Measurements from ENCODE around the gene HYAL2. TPM values are rescaled to one million over a fixed set of nuclear protein-coding genes. Genes with fewer than 3 reads are reported as not detected.

Gene HYAL2
- total and polyA plus RNA-seq, 7 donors: 8.6 to 62.6 (median 42.4) TPM

DNA sequence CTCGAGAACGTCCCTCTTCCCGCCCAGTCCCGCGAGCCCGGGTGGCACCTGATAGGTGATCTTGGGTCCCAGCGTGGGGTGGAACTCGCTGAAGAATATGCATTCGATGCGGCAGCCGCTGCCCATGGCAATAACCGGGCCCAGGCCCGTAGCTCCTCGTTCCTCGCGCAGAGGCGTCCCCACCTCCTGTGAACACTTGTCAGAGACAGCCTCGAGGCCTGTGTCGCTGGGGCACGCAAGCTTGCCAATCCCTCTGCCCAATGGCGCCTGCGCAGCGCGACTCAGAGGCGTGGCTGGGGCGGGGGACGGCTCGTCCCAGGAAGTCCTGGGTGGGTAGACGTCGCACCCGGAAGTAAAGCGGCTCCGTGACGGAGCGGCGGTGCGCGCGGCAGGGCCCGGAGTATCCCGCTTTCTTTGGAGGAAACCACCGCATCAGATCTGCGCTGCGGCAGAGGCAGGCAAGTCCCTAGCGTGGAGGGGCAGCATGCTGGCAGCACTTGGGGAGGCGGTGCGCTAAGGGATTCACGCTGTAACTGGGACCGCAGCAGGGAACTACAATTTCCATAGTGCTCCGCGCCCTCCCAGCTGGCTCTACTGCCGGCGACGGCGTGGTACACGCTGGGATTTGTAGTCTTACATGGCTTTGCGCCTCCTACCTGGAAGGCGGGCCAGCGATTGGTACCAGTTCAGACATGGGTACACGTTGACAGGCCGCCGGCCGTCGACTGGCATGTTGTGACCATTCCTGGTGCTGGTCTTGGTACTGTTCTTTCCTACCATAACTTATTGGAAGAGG, 28.2 kb upstream of the HYAL2 start, which contains the start of the genes CYB561D2 and NPRL2:
TSS of gene CYB561D2 (plus strand) at position 336 of the 796 bp plus-strand sequence. CDS start 572 bp downstream, outside the sequence.
TSS of gene NPRL2 (minus strand) at position 249 of the 796 bp plus-strand sequence. CDS start at position 126, 123 bp downstream.
- TF ChIP-seq POLR2AphosphoS5 (IDR thresholded peaks at IDR 0.05) (peak; percentile 83 to 91 (median 90)), EP300 (IDR thresholded peaks at IDR 0.05) (no peak), POLR2A (IDR thresholded peaks at IDR 0.05) (peak; percentile 10 to 78)
- TF ChIP-seq, protein P1, sequence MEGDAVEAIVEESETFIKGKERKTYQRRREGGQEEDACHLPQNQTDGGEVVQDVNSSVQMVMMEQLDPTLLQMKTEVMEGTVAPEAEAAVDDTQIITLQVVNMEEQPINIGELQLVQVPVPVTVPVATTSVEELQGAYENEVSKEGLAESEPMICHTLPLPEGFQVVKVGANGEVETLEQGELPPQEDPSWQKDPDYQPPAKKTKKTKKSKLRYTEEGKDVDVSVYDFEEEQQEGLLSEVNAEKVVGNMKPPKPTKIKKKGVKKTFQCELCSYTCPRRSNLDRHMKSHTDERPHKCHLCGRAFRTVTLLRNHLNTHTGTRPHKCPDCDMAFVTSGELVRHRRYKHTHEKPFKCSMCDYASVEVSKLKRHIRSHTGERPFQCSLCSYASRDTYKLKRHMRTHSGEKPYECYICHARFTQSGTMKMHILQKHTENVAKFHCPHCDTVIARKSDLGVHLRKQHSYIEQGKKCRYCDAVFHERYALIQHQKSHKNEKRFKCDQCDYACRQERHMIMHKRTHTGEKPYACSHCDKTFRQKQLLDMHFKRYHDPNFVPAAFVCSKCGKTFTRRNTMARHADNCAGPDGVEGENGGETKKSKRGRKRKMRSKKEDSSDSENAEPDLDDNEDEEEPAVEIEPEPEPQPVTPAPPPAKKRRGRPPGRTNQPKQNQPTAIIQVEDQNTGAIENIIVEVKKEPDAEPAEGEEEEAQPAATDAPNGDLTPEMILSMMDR (IDR thresholded peaks at IDR 0.05): no peak
- H3K36me3 ChIP-seq: peaks cover 14 to 46% (median 32%) of the 10 kb centered on the region in 4 donors
- DNase-seq: peak; percentile 98

DNA sequence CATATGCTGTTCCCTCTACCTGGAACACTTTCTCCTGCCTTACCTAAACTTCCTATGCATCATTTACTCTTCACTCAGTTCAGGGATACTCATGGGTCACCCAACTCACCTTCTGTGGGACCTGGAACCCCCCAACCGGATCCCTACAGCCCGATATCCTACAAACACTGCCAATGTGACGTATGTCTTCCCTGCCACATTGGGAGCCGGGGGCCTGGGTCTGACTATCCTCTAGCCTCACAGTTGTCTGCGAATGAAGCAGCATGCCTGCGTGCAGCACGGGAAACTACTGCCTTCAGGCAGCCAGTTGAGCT, 27.6 kb upstream of the HYAL2 start:
- DNase-seq: no peak
- WGBS, 2 donors: 15 to 18% methylated on average over 7 of the region's 7 CpGs

More for the DNA sequence above, 28.2 kb upstream of the HYAL2 start, which contains the start of the genes CYB561D2 and NPRL2:
- no peaks in the 10 kb centered on the region for H3K9me3 ChIP-seq
- 1% methylated on average over 64 of the region's 64 CpGs for WGBS, 2 donors
- H3K4me3 ChIP-seq: peak within 1 kb of the TSS; percentile 57 to 91 (median 82)
- peaks cover 0 to 39% (median 30%) of the 10 kb centered on the region in 4 donors for H3K4me1 ChIP-seq
- no peaks in the 10 kb centered on the region for H3K27me3 ChIP-seq
- H3K27ac ChIP-seq: peak within 1 kb of the TSS; percentile 86 to 96 (median 92)
- intact Hi-C loops (cut with DNase I): loop anchor here (10.0 kb wide), 1 partner anchor 1044 kb away; the partner anchor contains the start of gene RBM15B

DNA sequence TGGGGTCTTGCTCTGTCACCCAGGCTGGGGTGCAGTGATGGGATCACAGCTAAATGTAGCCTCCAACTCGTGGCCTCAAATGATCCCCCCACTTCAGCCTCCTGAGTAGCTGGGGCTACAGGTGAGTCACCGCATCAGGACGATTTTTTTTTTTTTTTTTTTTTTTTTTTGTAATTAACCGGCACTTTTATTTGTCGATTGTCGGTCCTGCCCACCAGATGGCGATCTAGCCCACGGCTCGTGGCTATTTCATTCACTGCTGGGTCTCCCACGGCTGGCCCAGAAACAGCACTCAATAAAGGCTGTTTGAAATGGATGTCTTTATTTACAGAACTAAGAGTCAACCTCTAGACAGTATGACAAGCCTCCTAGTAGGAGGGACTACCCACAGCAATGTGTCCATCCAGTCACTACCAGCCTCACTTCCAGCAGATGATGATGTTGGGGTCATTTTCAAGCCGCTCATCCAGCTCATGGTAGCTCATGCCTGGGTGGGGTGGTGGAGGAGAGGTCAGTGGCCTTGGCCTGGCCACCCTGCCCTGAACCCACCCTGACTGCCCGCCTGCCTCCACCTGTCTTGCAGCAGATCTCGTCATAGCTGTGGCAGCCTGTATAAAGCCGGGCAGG, 24.8 kb upstream of the HYAL2 start:
- intact Hi-C loops (cut with DNase I): loop anchor here (1.0 to 5.0 kb wide), 2 partner anchors 195 to 265 kb away; partner anchors contain the start of gene CISH
- H3K36me3 ChIP-seq: peaks cover 0 to 14% (median 9%) of the 10 kb centered on the region in 4 donors
- 26 to 27% methylated on average over 14 of the region's 14 CpGs for WGBS, 2 donors
- no peak overlapping the region for H3K4me3 ChIP-seq
- H3K9me3 ChIP-seq: no peaks in the 10 kb centered on the region
- H3K4me1 ChIP-seq: peaks cover 0 to 40% (median 36%) of the 10 kb centered on the region in 4 donors
- H3K27me3 ChIP-seq: no peaks in the 10 kb centered on the region
- TF ChIP-seq POLR2AphosphoS5 (IDR thresholded peaks at IDR 0.05): no peak
- TF ChIP-seq, protein P1 (IDR thresholded peaks at IDR 0.05): peak in 2 of 4 experiments; percentile 40 to 56
- DNase-seq: peak; percentile 83
- H3K27ac ChIP-seq: peak overlapping the region in 2 of 4 donors; percentile 39 to 54

More for the DNA sequence above, 27.6 kb upstream of the HYAL2 start:
- Histone ChIP-seq H3K36me3 (peaks cover 14 to 40% (median 29%) of the 10 kb centered on the region in 4 donors), H3K9me3 (no peaks in the 10 kb centered on the region), H3K27ac (peak overlapping the region; percentile 86 to 96 (median 92)), H3K27me3 (no peaks in the 10 kb centered on the region), H3K4me3 (peak overlapping the region; percentile 57 to 91 (median 82)), H3K4me1 (peaks cover 0 to 39% (median 32%) of the 10 kb centered on the region in 4 donors)
- TF ChIP-seq POLR2AphosphoS5 (IDR thresholded peaks at IDR 0.05) (no peak), POLR2A (IDR thresholded peaks at IDR 0.05) (no peak), EP300 (IDR thresholded peaks at IDR 0.05) (no peak)
- TF ChIP-seq, protein P1 (IDR thresholded peaks at IDR 0.05): no peak
- intact Hi-C loops (cut with DNase I): loop anchor here (10.0 kb wide), 1 partner anchor 1045 kb away; the partner anchor contains the start of gene RBM15B

DNA sequence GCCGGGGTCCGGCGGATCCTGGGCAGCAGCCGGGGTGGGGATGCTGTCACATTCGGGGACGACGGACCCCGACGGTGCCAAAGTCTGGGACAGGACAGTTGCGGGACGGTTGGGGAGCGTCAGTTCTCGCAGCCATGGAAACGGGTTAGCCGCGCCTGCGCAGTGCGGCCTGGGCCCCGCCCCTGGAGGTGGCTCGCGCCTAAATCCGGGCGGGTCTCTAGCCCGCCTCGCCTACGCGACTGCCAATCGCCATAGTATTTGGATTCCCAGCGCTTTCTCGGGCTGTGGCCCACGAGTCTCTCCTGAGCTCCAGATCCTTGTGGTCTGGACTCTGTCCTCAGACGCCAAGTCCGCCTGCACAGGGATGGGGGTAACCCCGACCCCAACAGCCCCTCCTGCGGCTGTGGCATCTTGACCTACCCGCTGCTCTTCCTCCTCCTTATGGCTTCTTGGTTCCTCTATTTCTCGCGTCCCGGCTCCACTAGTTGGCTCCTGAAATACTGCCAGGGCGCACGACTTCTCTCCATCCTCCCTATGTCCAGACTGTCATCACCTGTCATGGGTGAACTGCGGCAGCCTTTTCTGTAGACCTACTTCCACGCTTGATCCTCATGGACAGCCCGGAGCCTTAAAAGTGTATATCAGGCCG, 23.2 kb upstream of the HYAL2 start, which contains the start of gene ZMYND10:
TSS of gene ZMYND10 (minus strand) at position 147 of the 649 bp plus-strand sequence. CDS start 153 bp downstream, outside the sequence.
- WGBS, 2 donors: 7 to 11% methylated on average over 45 of the region's 45 CpGs
- peak within 1 kb of the TSS in 1 of 4 donors; percentile 12 for H3K27ac ChIP-seq
- no peaks in the 10 kb centered on the region for H3K27me3 ChIP-seq
- H3K4me3 ChIP-seq: peak within 1 kb of the TSS in 3 of 4 donors; percentile 28 to 43 (median 41)
- peak; percentile 82 for DNase-seq
- no peak for TF ChIP-seq POLR2A (IDR thresholded peaks at IDR 0.05)
- TF ChIP-seq EP300 (IDR thresholded peaks at IDR 0.05): no peak
- TF ChIP-seq POLR2AphosphoS5 (IDR thresholded peaks at IDR 0.05): no peak
- TF ChIP-seq, protein P1 (IDR thresholded peaks at IDR 0.05): no peak
- intact Hi-C loops (cut with DNase I): loop anchor here (5.0 kb wide), 1 partner anchor 267 kb away; the partner anchor contains the start of gene CISH
- peaks cover 0 to 14% (median 9%) of the 10 kb centered on the region in 4 donors for H3K36me3 ChIP-seq
- H3K9me3 ChIP-seq: no peaks in the 10 kb centered on the region
- peaks cover 0 to 41% (median 36%) of the 10 kb centered on the region in 4 donors for H3K4me1 ChIP-seq

Measured in sigmoid colon (tissue), 7 donors.